Non-pigmented ciliary epithelial cell (primary cell): ENCODE results near the gene NIPAL4.
"Not testable (repeated sequence)": the region's sequence is repeated elsewhere in the genome, so short reads cannot be mapped to it uniquely, and the experiment has no call there.

Source experiments
- DNase-seq: peaks from one replicate; pipeline ENCODE4 v3.0.0-alpha.2; 2010; ENCODE audit warnings: low read depth

The NIPAL4 gene

DNA sequence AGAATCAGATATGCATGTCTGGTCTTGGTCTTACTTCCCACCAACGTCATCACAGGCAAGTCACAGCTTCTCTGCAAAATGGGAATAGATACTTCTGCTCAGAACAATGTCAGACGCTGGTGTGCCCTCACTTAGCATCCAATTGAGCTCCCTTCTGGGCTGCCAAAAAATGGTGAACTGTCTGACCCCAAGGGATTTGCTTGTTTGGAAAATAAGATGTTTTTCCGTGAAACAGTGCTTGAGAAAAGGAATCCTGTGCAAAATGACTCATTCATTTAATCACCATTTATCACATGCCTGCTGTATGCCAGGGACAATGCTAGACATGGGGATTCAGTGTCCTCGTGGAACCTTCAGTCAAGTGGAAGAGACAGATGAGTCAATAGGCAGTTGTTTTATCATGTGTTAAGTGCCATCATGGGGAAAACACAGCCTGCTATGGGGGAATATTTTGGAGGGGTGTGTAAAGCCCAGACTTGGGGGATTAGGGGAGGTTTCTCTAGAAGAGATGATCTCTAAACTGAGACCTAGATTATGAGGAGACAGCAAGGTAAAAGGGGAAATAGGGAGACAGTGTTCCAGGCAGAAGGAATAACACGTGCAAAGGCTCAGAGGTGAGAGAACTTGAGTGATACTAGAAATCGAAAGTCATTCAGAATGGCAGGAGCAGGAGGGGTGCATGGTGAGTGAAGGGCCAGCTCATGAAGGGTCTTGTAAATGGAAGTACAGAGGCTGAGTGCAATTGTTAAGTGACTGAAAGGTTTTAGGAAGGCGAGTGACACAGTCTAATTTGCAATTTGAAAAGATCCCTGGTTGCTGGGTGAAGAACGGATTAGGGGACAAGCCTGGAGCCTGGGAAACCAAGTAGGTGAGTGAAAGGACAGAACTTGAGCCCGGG is 3.9 kb downstream of the NIPAL4 start:
- peak; percentile 59 for DNase-seq

DNA sequence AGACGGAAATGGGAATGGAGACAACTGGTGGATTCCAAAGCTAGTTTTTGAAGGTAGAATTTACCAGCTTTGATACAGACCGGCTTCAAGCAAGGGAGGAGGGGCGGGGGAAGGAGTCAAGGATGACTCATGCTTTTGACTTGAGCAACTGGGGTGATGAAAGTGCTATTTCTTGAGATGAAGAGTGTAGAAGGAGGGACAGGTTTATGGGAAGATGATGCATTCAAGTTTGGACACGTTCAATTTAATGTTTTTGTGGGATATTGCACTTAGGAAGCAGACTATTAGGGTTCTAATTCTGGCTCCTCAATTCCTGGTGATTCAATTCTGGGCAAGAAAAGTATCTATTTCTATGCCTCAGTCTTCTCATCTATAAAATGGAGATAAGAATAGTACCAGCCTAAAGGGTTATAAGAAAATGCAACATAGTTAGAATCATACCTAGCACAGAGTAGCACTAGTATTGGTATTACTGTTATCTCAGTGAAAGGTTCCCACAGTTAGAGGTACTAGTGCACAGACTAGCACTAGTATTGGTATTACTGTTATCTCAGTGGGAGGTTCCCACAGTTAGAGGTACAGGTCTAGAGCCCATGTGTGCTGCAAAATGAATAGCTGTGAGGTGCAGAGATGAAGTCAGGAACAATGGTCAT is 4.6 kb downstream of the NIPAL4 start:
- DNase-seq: peak; percentile 82

DNA sequence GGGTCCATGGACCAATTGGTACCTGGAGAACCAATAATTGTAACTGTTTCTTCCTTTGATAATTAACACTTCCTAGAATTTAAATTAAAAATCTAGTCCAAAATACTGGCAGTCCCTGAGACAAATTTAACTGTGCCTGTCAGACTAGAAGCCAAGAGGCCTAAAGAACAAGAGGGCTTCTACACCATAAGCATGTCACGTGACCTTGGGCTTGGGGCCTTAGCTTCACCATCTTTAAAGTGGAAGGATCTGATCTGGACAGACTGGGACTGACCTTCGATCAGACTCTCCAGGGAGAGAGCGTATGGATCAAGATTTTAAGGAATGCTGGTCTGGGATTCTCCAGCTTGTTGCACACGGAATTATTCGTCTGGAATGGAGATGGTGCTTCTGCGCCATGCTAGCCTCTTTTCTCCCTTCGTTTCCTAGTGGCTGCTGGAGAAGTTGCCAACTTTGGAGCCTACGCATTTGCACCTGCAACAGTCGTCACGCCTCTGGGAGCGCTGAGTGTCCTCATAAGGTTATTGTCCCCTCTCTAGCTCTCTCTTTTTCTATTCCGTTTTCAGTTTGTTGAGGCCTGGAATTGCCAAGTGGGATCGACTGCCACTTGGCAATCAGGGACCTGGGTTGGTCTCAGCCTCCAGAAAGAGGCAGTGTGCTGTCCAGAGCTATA is 8.4 kb downstream of the NIPAL4 start:
- no peak for DNase-seq

DNA sequence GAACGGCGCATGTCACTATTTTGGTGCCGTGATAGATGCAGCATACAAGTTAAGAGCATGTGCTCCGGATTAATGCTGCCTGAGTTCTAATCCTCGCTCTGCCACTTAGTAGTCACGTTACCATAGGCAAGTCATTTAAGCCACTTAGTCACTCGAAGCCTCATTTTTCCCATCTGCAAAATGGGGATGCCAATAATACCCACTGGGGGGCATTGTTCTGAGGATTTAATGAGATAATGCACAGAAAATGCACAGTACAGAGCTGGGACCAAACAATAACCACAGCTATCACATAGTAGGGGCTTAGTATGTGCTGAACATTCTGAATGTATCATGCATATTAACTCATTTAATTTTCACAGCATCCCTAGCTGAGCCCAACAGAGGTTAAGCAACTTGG is 9.1 kb downstream of the NIPAL4 start:
- no peak for DNase-seq

DNA sequence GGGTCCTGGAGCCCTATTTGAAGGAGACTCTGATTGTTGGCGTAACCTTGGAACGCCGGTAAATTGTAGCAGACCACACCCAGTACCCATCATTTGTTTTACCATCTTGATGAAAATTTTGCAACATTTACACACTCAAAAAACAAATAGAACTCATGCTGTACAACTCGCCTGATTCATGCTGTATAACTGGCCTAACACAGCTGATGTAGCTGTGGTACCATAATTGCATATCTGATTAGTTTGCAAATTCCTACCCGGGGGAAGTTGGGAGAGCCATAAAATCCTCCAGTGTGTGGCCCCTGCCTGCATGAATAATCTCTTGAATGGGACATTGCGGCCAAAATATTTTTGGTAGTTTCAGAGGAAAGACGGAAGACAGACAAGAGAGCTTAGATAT is 9.7 kb downstream of the NIPAL4 start:
- no peak for DNase-seq

DNA sequence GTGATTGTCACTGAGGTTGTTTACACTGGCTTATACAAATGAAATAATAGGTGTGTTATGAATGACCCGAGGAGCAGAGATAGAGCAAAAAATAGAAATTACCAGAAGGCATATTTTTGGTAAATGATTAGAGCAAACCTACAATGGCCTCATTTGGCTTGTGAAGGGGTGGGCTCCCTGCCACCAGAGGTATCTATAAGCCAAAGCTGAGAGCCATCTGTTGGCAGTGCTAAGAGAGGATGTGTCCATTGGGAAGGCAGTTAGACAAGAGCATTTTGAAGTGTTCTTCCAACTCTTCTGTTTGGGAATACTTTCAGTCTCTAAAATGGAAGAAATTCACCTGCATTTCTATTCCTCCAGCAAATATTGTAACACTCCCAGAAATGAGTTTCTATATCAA is 10.6 kb downstream of the NIPAL4 start:
- DNase-seq: no peak

DNA sequence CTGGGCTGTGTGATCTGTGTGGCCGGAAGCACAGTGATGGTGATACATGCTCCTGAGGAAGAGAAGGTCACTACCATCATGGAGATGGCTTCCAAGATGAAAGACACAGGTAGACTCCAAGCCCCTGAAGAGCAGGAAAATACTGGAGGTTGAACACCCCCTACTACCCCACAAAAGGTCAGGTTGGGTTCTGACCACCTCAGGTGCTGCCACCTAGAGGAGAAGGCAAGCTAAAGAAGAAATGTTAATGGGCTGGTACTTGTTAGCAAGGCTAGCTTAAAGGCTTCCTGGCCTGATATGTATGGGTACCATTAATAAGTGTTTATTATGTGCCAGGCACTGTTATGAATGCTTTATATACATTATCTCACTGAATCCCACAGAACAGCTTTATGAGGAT is 11.7 kb downstream of the NIPAL4 start:
- no peak for DNase-seq

DNA sequence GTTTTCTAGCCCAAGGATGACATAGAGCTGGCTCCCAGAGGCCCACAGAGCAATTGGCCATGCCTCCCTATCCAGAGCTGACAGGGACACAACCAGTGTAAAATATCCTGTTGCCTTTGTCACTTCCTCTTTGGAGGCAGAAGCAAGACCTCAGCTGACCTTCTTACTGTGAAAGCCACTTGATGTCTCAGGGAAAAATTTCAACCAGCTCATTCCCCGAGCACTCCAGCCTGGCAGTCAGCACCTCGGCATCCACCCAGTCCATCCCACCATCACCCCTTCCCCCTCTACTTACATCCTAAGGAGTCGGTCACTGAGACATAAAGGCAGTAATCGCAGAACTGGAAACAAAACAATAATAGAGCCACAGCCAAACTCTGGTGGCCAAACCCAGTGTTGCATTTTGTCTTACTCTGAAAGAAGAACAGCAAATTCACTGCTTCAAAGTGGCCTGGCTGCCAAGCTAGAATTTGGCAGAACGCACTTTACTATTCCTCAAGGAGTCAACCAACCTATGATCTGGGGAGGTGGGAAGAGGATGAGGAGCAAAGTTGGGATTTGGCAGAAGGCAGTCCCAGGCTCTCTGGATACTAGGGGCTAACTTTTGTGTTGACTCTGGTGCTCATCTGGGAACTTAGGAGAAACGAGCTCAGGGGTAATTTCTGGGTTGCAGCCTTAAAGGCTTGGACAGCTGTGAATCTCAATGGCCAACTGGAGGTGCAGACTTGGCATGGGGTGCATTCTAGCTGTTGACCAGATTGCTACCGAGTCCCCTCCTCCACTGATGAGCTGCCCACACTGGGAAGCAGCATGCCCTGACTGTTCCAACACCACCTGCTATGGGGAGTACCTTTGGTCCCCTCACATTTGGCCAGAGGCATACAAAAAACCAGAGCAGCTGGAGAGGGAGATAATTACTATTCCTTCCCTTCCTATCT is 13.6 kb downstream of the NIPAL4 start:
- peak; percentile 27 for DNase-seq

DNA sequence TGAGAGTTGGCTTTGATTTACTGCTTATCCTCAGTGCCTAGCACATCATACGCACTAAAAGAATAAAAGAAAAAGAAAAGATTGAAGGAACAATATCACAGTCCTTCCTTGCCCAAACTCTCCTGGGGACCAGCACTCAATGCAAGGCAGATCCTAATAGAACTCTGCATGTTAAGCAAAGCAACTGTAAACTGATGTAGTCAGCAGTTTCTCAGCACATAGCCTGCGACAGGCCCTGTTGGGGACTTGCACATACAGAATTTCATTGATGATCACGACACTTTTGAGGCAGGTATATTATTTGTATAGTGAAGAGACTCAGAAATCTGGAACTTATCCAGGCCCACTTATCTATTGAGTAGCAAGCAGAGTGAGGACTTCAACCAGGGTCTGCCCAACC is 15.4 kb downstream of the NIPAL4 start:
- no peak for DNase-seq

DNA sequence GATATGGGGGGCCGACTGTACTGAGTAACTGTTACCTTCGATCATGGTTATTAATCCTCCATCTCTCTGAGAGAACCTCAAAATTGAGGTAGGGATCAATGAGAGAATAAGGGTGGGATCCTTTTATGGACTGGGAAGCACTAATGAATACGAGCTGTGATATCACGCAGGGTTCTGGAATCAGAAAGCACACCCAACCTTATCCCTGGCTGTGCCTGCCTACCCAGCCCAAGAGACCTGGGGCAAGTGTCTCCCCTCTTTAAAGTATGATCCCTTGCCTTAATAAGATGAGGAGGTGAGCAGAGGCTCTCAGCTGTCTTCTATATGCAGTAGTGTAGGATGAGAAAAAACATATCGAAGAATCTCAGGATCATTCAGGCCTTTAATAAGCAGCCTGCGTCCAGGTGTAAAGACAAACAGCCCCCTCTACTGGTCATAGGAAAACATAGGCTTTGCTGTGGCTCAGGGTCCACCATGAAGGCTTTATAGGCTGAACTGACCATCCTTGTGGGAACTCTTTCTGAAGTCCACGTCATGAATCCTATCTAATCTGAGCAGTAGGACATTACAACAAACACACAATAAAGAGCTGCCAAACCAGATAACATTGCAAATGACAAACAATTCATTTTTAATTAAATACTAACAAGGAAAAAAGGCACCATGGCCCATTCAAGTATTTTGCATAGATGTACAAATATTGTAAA is 16.8 kb downstream of the NIPAL4 start:
- peak; percentile 24 for DNase-seq

DNA sequence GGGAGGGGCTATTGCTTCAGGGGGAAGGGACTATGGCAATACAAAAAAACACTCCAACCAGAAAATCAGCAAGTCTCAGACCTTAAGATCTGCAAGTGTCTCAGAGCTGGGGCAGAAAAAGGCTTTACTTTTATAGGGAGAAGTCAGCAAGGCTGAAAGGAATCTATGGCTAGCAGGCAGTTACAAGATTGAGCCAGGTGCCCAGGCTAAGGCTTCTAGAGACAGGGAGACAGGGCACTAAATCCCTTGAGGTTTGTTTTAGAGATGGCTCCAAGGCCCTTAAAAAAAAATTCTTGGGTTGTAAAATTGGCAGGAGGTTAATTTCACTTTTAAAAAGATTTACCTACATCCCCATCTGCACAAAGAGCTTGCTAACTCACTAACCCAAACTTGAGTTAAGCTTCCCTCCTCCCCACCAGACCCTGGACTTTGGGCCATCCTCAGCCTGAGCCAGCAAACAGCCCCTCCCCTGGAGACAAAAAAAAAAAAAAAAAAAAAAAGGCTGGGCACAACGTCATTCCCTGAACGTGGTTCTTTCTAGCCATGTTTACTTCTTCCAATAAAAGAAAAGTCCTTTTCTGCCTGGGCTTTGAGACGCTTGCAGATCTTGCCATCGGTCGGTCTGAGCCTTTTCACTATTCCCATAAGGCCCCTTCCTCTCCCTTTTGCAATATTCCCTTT is 17.9 kb downstream of the NIPAL4 start:
- DNase-seq: no peak

DNA sequence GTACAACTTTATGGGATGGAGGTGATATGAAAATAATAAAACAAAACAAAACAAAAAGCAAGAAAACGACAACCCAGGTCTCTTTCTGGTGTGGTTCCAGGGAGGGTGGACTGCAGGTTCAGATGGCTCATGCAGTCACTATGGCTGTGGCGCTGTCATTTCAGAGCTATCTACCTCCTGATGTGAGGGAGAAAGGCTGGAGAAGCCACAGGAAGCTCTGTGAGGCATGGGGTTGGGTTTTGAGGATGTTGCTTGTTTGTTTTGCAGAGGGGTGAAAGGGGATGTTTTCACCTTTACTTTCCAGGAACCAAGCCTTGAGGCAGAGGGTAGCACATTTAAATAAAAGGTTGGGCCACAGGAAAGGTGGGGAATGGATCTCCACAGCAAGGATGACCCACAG is 18.7 kb downstream of the NIPAL4 start:
- no peak for DNase-seq

DNA sequence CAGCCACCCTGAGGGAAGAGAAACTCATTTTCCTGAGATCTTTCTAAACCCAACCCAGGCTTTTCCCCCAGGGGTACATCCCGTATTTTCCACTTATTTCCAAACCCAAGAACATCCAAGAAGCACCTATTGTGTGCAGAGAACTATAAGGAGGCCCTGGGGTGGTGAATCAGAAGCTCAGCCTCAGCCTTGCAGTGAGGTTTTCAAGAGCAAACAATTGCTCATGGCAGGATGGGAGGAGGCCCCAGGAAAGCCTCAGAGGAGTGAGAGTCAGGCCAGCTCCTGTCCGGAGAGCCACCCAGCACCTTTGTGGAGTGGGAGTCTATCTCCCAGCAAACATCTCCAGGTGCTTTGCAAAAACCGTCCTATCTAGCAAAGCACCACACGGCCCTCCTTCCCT is 19.2 kb downstream of the NIPAL4 start:
- no peak for DNase-seq

DNA sequence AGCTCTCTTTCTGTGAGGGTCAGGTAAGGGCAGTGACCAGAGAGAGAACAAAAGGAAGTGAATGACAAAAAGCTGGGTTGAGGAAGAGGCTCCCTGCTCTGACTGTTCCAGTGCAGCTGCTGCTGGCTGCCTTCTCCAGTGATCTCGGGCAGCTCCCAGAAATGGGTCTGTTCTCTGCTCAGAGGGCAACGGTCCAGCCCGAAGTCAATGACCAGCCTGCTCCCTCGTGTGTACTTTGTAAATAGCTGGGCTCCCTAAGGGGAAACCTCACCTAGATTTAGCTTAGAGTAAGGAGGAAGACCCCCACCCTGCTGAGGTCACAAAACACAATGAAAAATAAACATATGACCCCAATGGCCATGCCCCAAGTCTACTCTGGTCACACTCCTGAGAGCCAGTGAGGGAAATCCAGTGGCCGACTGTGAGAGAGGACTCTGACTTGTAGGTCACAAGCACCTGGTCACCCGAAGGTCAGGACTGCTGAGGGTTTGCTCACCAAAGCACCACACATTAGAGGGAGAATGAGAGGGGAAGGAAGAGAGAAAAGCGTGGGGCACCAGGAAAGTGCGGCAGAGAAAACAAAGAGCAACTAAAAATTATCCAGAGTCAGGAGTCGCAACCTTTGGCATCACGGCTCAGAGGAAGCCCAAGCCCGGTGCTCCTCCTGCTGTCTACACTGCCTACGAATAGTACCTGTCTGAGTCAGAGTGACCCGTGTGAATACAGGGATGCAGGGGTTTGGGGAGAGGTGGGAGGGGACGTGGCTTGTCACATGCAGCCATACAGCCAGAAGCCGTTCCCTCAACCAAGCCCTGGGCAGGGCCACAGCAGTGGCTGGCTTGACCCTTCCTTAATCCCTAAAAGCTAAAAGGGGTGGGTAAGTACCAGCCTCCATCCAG is 19.8 kb downstream of the NIPAL4 start:
- no peak for DNase-seq

DNA sequence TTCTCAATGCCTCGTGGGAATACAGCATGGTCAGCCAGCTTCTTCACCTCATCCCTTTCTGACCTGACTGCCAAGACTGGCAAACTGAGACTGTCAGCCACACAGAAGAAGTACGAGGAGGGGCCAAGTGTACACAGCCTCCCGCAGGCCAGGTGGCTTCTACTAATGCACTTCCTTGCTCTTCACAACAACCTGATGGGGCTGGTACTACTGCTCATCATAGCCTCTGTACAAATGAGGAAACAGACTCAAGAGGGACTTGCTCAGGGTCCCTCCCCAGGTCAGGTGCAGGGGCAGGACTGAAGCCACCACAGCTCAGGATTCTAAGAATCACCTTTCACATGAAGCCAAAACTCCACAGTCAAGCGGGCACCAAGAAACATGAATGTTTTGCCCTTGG is 21.3 kb downstream of the NIPAL4 start:
- DNase-seq: no peak

DNA sequence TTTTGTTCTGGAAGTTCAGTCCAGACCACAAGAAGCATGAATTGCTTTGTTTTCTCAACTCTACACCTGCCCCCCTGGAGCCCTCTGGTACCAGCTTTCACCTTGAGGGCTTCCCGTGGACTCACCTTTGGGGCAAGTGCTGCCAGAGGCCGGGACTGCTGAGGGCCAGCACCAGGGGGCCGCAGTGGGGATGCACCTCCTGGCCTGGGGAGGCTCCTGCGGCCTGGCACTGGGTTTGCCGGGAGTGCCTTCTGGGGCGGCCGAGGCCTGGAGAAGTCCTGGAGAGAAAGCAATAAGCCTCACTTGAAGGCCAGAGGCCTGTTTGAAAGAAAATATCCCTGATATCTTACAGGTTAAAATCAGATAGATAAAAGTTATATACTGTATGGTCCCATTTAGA is 21.7 kb downstream of the NIPAL4 start:
- no peak for DNase-seq

DNA sequence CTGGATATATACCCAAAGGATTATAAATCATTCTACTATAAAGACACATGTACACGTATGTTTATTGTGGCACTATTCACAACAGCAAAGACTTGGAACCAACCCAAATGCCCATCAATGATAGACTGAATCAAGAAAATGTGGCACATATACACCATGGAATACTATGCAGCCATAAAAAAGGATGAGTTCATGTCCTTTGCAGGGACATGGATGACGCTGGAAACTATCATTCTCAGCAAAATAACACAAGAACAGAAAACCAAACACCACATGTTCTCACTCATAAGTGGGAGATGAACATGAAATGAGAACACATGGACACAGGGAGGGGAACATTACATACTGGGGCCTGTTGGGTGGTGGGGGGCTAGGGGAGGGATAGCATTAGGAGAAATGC is 22.7 kb downstream of the NIPAL4 start:
- DNase-seq: not testable (repeated sequence)

DNA sequence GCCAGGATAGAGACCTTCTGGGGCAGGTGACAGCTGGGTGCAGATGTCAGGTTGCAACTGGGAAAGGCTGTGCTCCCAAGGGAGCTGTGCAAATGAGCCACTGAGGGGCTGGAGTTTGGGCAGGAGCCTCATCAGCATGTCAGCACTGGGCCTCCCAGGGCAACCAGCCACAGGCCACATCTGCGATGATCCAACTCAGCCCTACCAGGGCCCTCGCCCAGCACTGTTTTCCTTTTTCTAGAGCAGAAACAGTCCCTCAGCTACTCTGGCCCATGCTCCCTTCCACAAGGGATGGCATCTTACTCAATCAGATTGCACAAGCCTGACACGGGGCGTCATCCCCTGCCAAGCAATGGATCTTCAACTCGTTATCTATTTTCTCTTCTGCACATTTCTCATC is 24.8 kb downstream of the NIPAL4 start:
- no peak for DNase-seq

DNA sequence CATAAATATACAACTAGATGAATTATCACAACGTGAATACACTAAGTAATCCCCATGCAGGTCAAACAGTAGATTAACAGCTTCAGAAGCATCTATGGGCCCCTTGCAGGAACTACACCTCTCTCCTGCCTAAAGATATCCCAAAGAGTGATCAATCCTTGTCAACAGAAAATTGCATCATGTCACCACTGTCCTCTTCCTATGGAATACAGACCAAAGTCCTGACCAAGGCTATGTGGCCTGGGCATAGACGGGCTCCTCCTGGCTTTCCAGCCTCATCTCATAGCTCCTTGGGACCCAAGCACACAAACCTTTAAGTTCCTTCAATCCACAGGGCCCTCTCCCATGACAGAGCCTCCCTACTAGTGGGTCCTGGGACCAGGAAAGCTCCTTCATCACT is 25.3 kb downstream of the NIPAL4 start:
- no peak for DNase-seq

DNA sequence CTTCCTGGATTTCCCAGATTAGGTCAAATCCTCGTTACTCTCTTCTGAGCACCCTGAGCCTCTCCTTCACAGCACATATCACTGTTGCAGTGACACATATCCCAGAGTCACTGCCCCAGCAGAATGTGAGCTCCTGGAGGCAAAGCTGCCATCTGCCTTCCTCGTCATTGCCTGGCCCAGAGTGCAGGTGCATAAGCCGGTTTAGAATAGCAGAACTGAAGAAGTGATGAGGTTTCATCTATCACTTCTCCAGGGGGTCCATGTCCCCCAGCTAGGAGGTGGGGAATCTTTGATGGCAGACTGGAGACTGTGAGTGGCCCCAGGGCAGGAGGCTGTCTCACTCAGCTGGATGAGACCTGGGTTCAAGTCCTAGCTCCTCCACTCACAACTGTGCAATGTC is 25.8 kb downstream of the NIPAL4 start:
- DNase-seq: no peak
